ENCODE results near the gene KCTD10. TPM values are rescaled to one million over a fixed set of nuclear protein-coding genes. Genes with fewer than 3 reads are reported as not detected.
"Not testable (repeated sequence)": the region's sequence is repeated elsewhere in the genome, so short reads cannot be mapped to it uniquely, and the experiment has no call there.

KCTD10 gene
- total RNA-seq, 1 donor from 2014 or later, result 48.3 TPM

DNA sequence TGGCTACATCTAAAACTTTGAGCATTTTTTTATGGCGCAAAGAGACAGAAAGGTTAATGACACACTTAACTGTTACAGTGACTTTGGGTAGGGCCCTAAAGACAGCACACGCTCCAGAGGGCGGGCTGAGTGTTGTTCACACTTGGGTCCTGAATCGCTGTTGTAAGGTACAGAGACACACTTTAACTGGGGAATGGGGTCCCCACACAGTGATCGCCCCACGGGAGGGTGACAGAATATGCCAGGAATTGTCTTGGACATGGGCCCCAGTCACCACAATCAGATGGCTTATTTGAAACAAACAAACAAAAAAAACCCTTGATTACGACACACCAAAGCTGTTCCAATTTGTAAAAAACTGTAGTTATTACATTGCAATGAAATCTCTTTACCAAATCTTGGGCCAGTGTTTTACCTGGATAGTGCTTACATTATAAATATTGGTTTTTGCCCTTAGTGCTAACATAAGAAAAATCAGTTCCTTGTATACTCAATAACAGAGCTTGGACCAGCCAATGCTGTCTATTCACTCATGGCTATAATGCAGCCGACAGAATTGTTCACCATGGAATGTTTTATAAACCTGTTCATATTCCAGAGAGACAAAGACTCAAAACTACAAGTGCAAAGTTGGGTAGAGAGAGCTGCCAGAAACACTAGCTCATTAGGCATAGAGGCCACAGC, 28.3 kb downstream of the KCTD10 start:
- intact Hi-C loops (cut with micrococcal nuclease), result no loop called here
- DNase-seq (ENCODE audit: low spot score), result no peak
- Mint-ChIP-seq H3K9me3 (no peaks in the 10 kb centered on the region), H3K4me3 (no peak overlapping the region), H3K27me3 (ENCODE audit: insufficient read depth) (no peaks in the 10 kb centered on the region), H3K4me1 (ENCODE audit: low read depth) (no peaks in the 10 kb centered on the region), H3K27ac (no peak overlapping the region), H3K36me3 (ENCODE audit: low read depth) (peaks cover 22% of the 10 kb centered on the region)

- Mint-ChIP-seq H3K4me1 (ENCODE audit: low read depth) (no peaks in the 10 kb centered on the region), H3K27me3 (ENCODE audit: insufficient read depth) (no peaks in the 10 kb centered on the region), H3K27ac (no peak overlapping the region), H3K4me3 (no peak overlapping the region), H3K9me3 (no peaks in the 10 kb centered on the region), H3K36me3 (ENCODE audit: low read depth) (peaks cover 20% of the 10 kb centered on the region)
- DNase-seq (ENCODE audit: low spot score), result no peak
- intact Hi-C loops (cut with micrococcal nuclease), result no loop called here
These were observed 28.8 kb downstream of the KCTD10 start for GRCh38 chr12:109448272-109448671.

DNA sequence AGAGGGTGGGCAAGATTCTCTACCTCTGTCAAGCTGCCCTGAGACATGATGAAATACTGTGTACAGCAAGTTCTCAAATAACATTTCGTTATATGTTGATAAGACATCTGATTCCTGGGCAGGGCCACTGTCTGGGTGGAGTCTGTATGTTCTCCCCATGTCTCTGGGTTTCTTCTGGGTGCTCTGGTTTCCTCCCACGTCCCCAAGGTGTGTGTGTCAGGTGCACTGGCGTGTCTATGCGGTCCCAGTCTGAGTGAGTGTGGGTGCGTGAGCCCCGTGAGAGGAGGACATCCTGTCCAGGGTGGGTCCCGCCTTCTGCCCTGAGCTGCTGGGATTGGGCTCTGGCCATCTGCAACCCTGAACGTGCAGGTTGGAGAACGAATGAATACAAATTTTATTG, 29.6 kb downstream of the KCTD10 start:
- no peak overlapping the region for H3K27ac Mint-ChIP-seq
- intact Hi-C loops (cut with micrococcal nuclease), result no loop called here
- peaks cover 20% of the 10 kb centered on the region for H3K36me3 Mint-ChIP-seq (ENCODE audit: low read depth)
- H3K4me1 Mint-ChIP-seq (ENCODE audit: low read depth), result no peaks in the 10 kb centered on the region
- H3K9me3 Mint-ChIP-seq, result no peaks in the 10 kb centered on the region
- no peak overlapping the region for H3K4me3 Mint-ChIP-seq
- no peaks in the 10 kb centered on the region for H3K27me3 Mint-ChIP-seq (ENCODE audit: insufficient read depth)
- no peak for DNase-seq (ENCODE audit: low spot score)

- Mint-ChIP-seq H3K36me3 (ENCODE audit: low read depth) (peaks cover 14% of the 10 kb centered on the region), H3K4me3 (no peak overlapping the region), H3K4me1 (ENCODE audit: low read depth) (no peaks in the 10 kb centered on the region), H3K9me3 (no peaks in the 10 kb centered on the region), H3K27me3 (ENCODE audit: insufficient read depth) (no peaks in the 10 kb centered on the region), H3K27ac (no peak overlapping the region)
- intact Hi-C loops (cut with micrococcal nuclease), result no loop called here
- no peak for DNase-seq (ENCODE audit: low spot score)
These were observed 30.2 kb downstream of the KCTD10 start for GRCh38 chr12:109446869-109447268.

DNA sequence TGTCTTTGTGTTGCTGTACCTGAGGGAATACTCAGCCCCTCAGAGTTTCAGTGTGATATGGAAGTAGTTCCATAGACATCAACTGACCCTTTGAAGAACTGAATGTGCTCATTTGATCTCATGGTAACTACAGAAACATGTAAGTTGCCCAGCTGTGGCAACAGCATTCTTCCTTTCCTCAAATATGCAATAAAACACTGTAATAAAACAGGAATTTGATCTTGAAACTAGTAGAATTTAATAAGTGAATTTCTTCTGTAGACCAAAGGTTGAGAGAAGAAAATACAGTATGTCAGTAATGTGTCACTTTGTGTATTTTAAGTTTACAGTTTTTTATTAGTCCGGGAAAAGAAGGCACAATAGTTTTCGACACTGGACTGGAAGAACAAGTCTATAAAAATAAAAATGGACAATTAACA, 31.9 kb downstream of the KCTD10 start:
- intact Hi-C loops (cut with micrococcal nuclease), result no loop called here
- Mint-ChIP-seq H3K36me3 (ENCODE audit: low read depth) (peaks cover 6% of the 10 kb centered on the region), H3K4me3 (no peak overlapping the region)

DNA sequence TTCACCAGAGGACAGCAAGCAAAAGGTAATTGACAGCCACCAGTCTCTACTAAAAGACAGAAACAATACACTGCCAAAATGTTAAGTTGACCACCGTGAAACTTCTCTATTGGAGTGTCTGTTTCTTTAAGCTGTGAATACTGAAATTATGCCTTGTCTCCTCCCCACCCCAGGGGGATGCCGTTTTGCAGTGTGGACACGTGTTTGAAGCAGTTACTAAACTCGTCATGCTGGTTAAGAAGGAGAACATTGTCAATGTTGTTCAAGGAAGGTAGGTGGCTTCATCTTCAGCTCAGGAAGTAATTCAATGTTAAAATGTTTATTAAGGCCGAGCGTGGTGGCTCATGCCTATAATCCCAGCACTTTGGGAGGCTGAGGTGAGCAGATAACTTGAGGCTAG, 32.8 kb downstream of the KCTD10 start:
- Mint-ChIP-seq H3K36me3 (ENCODE audit: low read depth) (peaks cover 4% of the 10 kb centered on the region), H3K27ac (no peak overlapping the region), H3K4me1 (ENCODE audit: low read depth) (no peaks in the 10 kb centered on the region), H3K27me3 (ENCODE audit: insufficient read depth) (no peaks in the 10 kb centered on the region), H3K4me3 (no peak overlapping the region), H3K9me3 (no peaks in the 10 kb centered on the region)
- intact Hi-C loops (cut with micrococcal nuclease), result no loop called here
- DNase-seq (ENCODE audit: low spot score), result no peak

More for the DNA sequence above, 31.9 kb downstream of the KCTD10 start:
- Mint-ChIP-seq H3K4me1 (ENCODE audit: low read depth) (no peaks in the 10 kb centered on the region), H3K27me3 (ENCODE audit: insufficient read depth) (no peaks in the 10 kb centered on the region), H3K27ac (no peak overlapping the region), H3K9me3 (no peaks in the 10 kb centered on the region)
- DNase-seq (ENCODE audit: low spot score), result no peak

- Mint-ChIP-seq H3K4me3 (no peak overlapping the region), H3K27me3 (ENCODE audit: insufficient read depth) (no peaks in the 10 kb centered on the region), H3K36me3 (ENCODE audit: low read depth) (peaks cover 4% of the 10 kb centered on the region), H3K4me1 (ENCODE audit: low read depth) (no peaks in the 10 kb centered on the region), H3K27ac (no peak overlapping the region), H3K9me3 (no peaks in the 10 kb centered on the region)
- DNase-seq (ENCODE audit: low spot score), result no peak
- intact Hi-C loops (cut with micrococcal nuclease), result no loop called here
These were observed 33.3 kb downstream of the KCTD10 start for GRCh38 chr12:109443794-109444193.

DNA sequence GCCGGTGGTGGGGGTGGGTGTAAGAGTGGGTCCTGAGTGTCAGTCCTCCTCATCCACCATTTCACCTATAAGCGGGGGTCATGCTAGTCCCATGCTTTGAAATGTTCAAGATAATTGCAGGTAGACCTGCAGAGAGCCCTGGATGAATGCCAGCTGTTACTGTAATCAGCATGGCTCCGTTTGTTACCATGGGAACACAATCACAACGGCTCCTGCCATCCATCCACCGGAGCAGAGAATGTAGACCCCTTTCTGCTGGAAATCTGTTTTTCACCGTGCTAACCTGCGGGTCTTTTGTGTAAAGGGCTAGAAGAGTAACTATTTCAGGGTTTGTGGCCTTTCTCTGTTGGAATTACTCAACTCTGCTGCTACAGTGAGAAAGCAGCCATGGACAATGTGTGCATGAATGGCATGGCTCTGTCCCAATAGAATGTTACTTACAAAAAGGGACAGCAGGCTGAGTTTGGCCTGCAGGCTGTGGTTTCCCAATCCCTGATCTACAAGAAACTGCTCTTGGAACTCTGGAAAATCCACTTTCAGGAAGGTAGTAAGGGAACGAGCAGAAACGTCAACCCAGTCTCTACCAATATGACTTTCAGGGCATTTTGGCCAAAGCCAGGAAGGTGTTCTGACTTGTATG, 36.1 kb downstream of the KCTD10 start:
- intact Hi-C loops (cut with micrococcal nuclease), result no loop called here
- no peak for DNase-seq (ENCODE audit: low spot score)
- Mint-ChIP-seq H3K36me3 (ENCODE audit: low read depth) (peaks cover 4% of the 10 kb centered on the region), H3K4me1 (ENCODE audit: low read depth) (no peaks in the 10 kb centered on the region), H3K9me3 (no peaks in the 10 kb centered on the region), H3K4me3 (no peak overlapping the region), H3K27me3 (ENCODE audit: insufficient read depth) (no peaks in the 10 kb centered on the region), H3K27ac (no peak overlapping the region)

DNA sequence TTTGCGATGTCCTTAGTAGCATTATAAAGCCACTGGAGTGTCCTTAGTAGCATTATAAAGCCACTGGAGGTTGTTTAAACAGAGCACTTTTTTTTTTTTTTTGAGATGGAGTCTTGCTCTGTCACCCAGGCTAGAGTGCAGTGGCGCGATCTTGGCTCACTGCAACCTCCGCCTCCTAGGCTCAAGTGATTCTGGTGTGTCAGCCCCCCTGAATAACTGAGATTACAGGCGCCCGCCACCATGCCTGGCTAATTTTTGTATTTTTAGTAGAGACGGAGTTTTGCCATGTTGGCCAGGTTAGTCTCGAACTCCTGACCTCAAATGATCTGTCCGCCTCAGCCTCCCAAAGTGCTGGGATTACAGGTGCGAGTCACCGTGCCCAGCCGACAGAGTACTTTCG, 37.1 kb downstream of the KCTD10 start:
- H3K27ac Mint-ChIP-seq; intact Hi-C loops (cut with micrococcal nuclease); H3K4me3 Mint-ChIP-seq; DNase-seq (ENCODE audit: low spot score); H3K36me3 Mint-ChIP-seq (ENCODE audit: low read depth); H3K27me3 Mint-ChIP-seq (ENCODE audit: insufficient read depth); H3K4me1 Mint-ChIP-seq (ENCODE audit: low read depth); H3K9me3 Mint-ChIP-seq: not testable (repeated sequence)

GRCh38 chr12:109439181-109439580, 37.9 kb downstream of the KCTD10 start:
- H3K4me1 Mint-ChIP-seq (ENCODE audit: low read depth), result no peaks in the 10 kb centered on the region
- intact Hi-C loops (cut with micrococcal nuclease), result no loop called here
- H3K36me3 Mint-ChIP-seq (ENCODE audit: low read depth), result no peaks in the 10 kb centered on the region
- no peak overlapping the region for H3K4me3 Mint-ChIP-seq
- H3K27ac Mint-ChIP-seq, result no peak overlapping the region
- no peaks in the 10 kb centered on the region for H3K27me3 Mint-ChIP-seq (ENCODE audit: insufficient read depth)
- DNase-seq (ENCODE audit: low spot score), result no peak
- H3K9me3 Mint-ChIP-seq, result no peaks in the 10 kb centered on the region

DNA sequence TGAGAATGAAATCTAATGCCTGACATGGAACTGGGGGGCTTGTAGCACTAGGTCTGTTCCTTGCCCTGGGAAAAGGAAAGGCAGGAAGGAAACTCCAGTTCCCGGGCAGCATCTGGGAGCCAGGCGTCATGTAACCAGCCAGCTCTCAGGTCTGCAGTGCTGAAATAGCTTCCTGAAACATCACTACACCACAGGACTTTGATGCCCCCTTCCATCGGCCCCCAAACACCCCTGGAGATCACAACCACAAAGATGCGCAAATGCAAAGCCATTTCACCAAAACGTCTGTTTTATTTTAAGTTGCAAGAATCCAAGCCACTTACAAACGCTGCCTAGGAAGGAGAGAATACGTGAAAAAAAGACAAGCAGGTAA, 40.9 kb downstream of the KCTD10 start:
- H3K27me3 Mint-ChIP-seq (ENCODE audit: insufficient read depth), result no peaks in the 10 kb centered on the region
- no peak overlapping the region for H3K4me3 Mint-ChIP-seq
- peaks cover 10% of the 10 kb centered on the region for H3K4me1 Mint-ChIP-seq (ENCODE audit: low read depth)
- no peak overlapping the region for H3K27ac Mint-ChIP-seq
- H3K36me3 Mint-ChIP-seq (ENCODE audit: low read depth), result no peaks in the 10 kb centered on the region
- no peaks in the 10 kb centered on the region for H3K9me3 Mint-ChIP-seq
- no peak for DNase-seq (ENCODE audit: low spot score)
- intact Hi-C loops (cut with micrococcal nuclease), result no loop called here

- Mint-ChIP-seq H3K4me3 (no peak overlapping the region), H3K9me3 (no peaks in the 10 kb centered on the region), H3K4me1 (ENCODE audit: low read depth) (peaks cover 10% of the 10 kb centered on the region), H3K36me3 (ENCODE audit: low read depth) (no peaks in the 10 kb centered on the region), H3K27ac (no peak overlapping the region), H3K27me3 (ENCODE audit: insufficient read depth) (no peaks in the 10 kb centered on the region)
- intact Hi-C loops (cut with micrococcal nuclease), result no loop called here
- DNase-seq (ENCODE audit: low spot score), result no peak
These were observed 41.5 kb downstream of the KCTD10 start for GRCh38 chr12:109435428-109436187.

DNA sequence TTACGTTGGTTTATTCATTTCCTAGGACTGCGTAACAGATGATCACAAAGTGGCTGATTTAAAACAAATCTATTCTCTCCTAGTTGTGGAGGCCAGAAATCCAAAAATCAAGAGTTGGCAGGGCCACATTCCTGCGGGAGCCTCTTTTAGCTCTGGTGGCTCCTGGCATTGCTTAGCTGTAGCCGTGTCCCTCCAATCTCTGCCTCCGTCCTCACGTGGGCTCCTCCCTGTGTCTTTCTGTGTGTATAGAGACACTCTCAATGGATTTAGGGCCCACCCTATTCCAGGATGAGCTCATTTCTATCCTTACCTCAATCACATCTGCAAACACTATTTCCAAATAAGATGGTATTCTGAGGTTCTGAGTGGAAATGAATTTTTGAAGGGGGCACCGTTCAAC, 42.5 kb downstream of the KCTD10 start:
- Mint-ChIP-seq H3K27me3 (ENCODE audit: insufficient read depth) (peaks cover 2% of the 10 kb centered on the region), H3K4me3 (no peak overlapping the region), H3K4me1 (ENCODE audit: low read depth) (peaks cover 10% of the 10 kb centered on the region), H3K9me3 (no peaks in the 10 kb centered on the region), H3K36me3 (ENCODE audit: low read depth) (no peaks in the 10 kb centered on the region), H3K27ac (no peak overlapping the region)
- intact Hi-C loops (cut with micrococcal nuclease), result no loop called here
- DNase-seq (ENCODE audit: low spot score), result no peak

All from activated T-helper 1 cell treated with anti-CD3 and anti-CD28 coated beads, Interleukin-12 subunit alpha, Interleukin-12 subunit beta, Interleukin-2, Interleukin-4 antibody, amounts not matched to agents 30 ng/mL and 10 ng/mL and 1 ng/mL, durations not matched to agents 14 hours and 24 hours and 36 hours (primary cell).